SK-N-SH (cell line): ENCODE results near the gene OSTF1.

Experiments
- EP300 ChIP-seq, 2 experiments: IDR thresholded peaks; 2 replicates each; pipeline versions ENCODE4 v1.4.0 to v1.6.1; 2012; ENCODE audit warnings: borderline replicate concordance in 1 of 2, low read depth in 1 of 2, low read length in 1 of 2
- EZH2phosphoT487 ChIP-seq: fragments of 200-600 bp; sonication (generic); IDR thresholded peaks from 2 replicates; pipeline ENCODE4 v1.6.1; 2017; ENCODE audit warnings: low read depth, mixed run types, mild to moderate bottlenecking, antibody characterized with exemption, moderate library complexity, borderline replicate concordance
- GABPA ChIP-seq: IDR thresholded peaks from 2 replicates; pipeline ENCODE4 v1.4.0; 2012; ENCODE audit warnings: low read depth, mild to moderate bottlenecking
- JUND ChIP-seq: IDR thresholded peaks from 2 replicates; pipeline ENCODE4 v1.4.0; 2012
- NRF1 ChIP-seq: IDR thresholded peaks from 2 replicates; pipeline ENCODE4 v1.6.1; 2012; ENCODE audit warnings: low read depth, mild to moderate bottlenecking, low read length
- POLR2AphosphoS5 ChIP-seq: IDR thresholded peaks from 2 replicates; pipeline ENCODE4 v1.6.1; 2012; ENCODE audit warnings: low read depth, low read length
- RAD21 ChIP-seq: IDR thresholded peaks from 2 replicates; pipeline ENCODE4 v1.6.1; 2012; ENCODE audit warnings: mild to moderate bottlenecking, low read length
- RXRA ChIP-seq: IDR thresholded peaks from 2 replicates; pipeline ENCODE4 v1.4.0; 2012; ENCODE audit warnings: low read depth, mild to moderate bottlenecking, borderline replicate concordance
- SIN3A ChIP-seq: IDR thresholded peaks from 2 replicates; pipeline ENCODE4 v1.6.1; 2012; ENCODE audit warnings: low read depth, mild to moderate bottlenecking, low read length, moderate library complexity, borderline replicate concordance
- TF ChIP-seq, protein P1 (sequence below): IDR thresholded peaks from 2 replicates; pipeline ENCODE4 v1.4.0; 2012; ENCODE audit warnings: low read depth
- TF ChIP-seq, protein P2 (sequence below): fragments of 200-600 bp; sonication (generic); IDR thresholded peaks from 2 replicates; pipeline ENCODE4 v1.6.1; 2017; ENCODE audit warnings: antibody characterized with exemption, mild to moderate bottlenecking, moderate library complexity
- TF ChIP-seq, protein P3 (sequence below): fragments of 150-350 bp; IDR thresholded peaks from 2 replicates; pipeline ENCODE4 v1.6.1; 2017; ENCODE audit warnings: antibody characterized with exemption, low read length, low read depth, borderline replicate concordance
- TF ChIP-seq, protein P4 (sequence below): IDR thresholded peaks from 2 replicates; pipeline ENCODE4 v1.4.0; 2012; ENCODE audit warnings: low read depth, borderline replicate concordance
- TF ChIP-seq, protein P5 (sequence below): IDR thresholded peaks from 2 replicates; pipeline ENCODE4 v1.6.1; 2012; ENCODE audit warnings: mild to moderate bottlenecking, low read depth, low read length, moderate library complexity

DNA sequence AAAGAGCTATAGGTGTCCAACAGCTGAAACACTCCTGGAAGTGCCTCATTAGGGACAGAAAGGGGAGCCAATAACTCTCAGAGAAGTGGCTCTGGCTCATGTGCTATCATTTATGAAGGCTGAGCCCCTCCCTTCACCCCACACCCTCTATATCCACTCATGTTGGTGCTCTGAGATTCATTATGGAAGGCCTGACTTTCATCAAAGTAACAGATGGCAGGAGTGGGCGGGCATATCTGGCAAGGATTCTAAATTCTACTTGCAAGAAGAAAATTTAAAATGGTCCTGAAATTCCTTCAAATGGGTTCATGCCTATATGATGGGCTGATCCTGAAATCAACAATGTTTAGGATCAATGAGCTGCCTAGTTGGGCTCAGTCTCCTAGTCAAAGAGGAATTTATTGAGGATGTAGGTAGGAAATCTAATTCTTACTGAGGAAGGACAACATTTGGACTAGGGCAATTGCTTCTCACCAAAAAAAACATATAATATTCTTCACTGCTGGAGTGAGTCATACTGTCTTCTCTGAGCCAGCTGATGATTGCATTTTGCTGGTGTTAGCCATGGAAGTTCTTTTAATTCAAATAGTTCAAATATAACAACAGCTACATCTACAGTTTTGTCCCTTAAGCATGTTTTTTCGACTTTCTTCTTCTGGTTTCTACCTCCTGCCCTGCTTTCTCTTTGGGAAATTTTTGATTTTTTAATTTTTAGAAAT, 23.8 kb upstream of the OSTF1 start:
- no peak for TF ChIP-seq RAD21
- TF ChIP-seq, protein P1, sequence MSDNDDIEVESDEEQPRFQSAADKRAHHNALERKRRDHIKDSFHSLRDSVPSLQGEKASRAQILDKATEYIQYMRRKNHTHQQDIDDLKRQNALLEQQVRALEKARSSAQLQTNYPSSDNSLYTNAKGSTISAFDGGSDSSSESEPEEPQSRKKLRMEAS: no peak
- TF ChIP-seq, protein P2, sequence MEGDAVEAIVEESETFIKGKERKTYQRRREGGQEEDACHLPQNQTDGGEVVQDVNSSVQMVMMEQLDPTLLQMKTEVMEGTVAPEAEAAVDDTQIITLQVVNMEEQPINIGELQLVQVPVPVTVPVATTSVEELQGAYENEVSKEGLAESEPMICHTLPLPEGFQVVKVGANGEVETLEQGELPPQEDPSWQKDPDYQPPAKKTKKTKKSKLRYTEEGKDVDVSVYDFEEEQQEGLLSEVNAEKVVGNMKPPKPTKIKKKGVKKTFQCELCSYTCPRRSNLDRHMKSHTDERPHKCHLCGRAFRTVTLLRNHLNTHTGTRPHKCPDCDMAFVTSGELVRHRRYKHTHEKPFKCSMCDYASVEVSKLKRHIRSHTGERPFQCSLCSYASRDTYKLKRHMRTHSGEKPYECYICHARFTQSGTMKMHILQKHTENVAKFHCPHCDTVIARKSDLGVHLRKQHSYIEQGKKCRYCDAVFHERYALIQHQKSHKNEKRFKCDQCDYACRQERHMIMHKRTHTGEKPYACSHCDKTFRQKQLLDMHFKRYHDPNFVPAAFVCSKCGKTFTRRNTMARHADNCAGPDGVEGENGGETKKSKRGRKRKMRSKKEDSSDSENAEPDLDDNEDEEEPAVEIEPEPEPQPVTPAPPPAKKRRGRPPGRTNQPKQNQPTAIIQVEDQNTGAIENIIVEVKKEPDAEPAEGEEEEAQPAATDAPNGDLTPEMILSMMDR: no peak
- TF ChIP-seq EP300 (IDR thresholded peaks at IDR 0.05; ENCODE audit: borderline replicate concordance in 1 of 2, low read depth in 1 of 2, low read length in 1 of 2): no peak
- TF ChIP-seq, protein P3, sequence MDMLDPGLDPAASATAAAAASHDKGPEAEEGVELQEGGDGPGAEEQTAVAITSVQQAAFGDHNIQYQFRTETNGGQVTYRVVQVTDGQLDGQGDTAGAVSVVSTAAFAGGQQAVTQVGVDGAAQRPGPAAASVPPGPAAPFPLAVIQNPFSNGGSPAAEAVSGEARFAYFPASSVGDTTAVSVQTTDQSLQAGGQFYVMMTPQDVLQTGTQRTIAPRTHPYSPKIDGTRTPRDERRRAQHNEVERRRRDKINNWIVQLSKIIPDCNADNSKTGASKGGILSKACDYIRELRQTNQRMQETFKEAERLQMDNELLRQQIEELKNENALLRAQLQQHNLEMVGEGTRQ: no peak
- TF ChIP-seq, protein P4, sequence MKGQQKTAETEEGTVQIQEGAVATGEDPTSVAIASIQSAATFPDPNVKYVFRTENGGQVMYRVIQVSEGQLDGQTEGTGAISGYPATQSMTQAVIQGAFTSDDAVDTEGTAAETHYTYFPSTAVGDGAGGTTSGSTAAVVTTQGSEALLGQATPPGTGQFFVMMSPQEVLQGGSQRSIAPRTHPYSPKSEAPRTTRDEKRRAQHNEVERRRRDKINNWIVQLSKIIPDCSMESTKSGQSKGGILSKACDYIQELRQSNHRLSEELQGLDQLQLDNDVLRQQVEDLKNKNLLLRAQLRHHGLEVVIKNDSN: no peak
- TF ChIP-seq RXRA: no peak
- no peak; the same call in 1 of the 2 replicates for TF ChIP-seq JUND
- TF ChIP-seq GABPA: no peak
- no peak for TF ChIP-seq NRF1
- TF ChIP-seq EZH2phosphoT487: no peak
- no peak for TF ChIP-seq POLR2AphosphoS5
- TF ChIP-seq, protein P5, sequence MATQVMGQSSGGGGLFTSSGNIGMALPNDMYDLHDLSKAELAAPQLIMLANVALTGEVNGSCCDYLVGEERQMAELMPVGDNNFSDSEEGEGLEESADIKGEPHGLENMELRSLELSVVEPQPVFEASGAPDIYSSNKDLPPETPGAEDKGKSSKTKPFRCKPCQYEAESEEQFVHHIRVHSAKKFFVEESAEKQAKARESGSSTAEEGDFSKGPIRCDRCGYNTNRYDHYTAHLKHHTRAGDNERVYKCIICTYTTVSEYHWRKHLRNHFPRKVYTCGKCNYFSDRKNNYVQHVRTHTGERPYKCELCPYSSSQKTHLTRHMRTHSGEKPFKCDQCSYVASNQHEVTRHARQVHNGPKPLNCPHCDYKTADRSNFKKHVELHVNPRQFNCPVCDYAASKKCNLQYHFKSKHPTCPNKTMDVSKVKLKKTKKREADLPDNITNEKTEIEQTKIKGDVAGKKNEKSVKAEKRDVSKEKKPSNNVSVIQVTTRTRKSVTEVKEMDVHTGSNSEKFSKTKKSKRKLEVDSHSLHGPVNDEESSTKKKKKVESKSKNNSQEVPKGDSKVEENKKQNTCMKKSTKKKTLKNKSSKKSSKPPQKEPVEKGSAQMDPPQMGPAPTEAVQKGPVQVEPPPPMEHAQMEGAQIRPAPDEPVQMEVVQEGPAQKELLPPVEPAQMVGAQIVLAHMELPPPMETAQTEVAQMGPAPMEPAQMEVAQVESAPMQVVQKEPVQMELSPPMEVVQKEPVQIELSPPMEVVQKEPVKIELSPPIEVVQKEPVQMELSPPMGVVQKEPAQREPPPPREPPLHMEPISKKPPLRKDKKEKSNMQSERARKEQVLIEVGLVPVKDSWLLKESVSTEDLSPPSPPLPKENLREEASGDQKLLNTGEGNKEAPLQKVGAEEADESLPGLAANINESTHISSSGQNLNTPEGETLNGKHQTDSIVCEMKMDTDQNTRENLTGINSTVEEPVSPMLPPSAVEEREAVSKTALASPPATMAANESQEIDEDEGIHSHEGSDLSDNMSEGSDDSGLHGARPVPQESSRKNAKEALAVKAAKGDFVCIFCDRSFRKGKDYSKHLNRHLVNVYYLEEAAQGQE: no peak
- TF ChIP-seq SIN3A: no peak
